WTC11 (cell line): Measurements from ENCODE around the gene PDZRN4. TPM values are rescaled to one million over a fixed set of nuclear protein-coding genes. Genes with fewer than 3 reads are reported as not detected.

Experiments used
- ATAC-seq: fragments of 200-7000 bp; cut with Tn5 transposase; 2 replicates; pipeline ENCODE4 v1.10.0; 2021; ENCODE audit warnings: mild to moderate bottlenecking, moderate library complexity
- CTCF ChIA-PET: fragments of 300-600 bp; sonication (Branson Sonifier 250); formaldehyde crosslinking; loops from one replicate; lab custom pipeline; 2021; ENCODE audit warnings: antibody characterized with exemption; lab: Charles Lee
- POLR2A ChIA-PET: fragments of 350-600 bp; sonication (Branson Sonifier 250); formaldehyde crosslinking; loops from one replicate; lab custom pipeline; 2021; ENCODE audit warnings: antibody characterized with exemption; lab: Charles Lee
- DNase-seq: peaks from one replicate; pipeline ENCODE4 v3.0.0; 2021; ENCODE audit warnings: low spot score
- H3K27ac Mint-ChIP-seq: 2 replicates; pipeline ENCODE4 v1.8.0; 2021; ENCODE audit warnings: mixed read lengths
- H3K27me3 Mint-ChIP-seq: 2 replicates; pipeline ENCODE4 v1.8.0; 2021; ENCODE audit warnings: low read depth, mild to moderate bottlenecking, moderate library complexity, mixed read lengths
- H3K36me3 Mint-ChIP-seq: 2 replicates; pipeline ENCODE4 v1.8.0; 2021; ENCODE audit warnings: mixed read lengths
- H3K4me1 Mint-ChIP-seq: 2 replicates; pipeline ENCODE4 v1.8.0; 2022; ENCODE audit warnings: mixed read lengths
- H3K4me3 Mint-ChIP-seq: 2 replicates; pipeline ENCODE4 v1.8.0; 2021; ENCODE audit warnings: mild to moderate bottlenecking, moderate library complexity, mixed read lengths
- H3K9me3 Mint-ChIP-seq: 2 replicates; pipeline ENCODE4 v1.8.0; 2021; ENCODE audit warnings: mixed read lengths
- ETV6 ChIP-seq: sonication (generic); formaldehyde crosslinking; IDR thresholded peaks from 2 replicates; pipeline ENCODE4 v1.8.1; 2022; ENCODE audit warnings: mild to moderate bottlenecking, missing genetic modification reagents
- JAZF1 ChIP-seq: fragments of 250-450 bp; sonication (Bioruptor Pico); IDR thresholded peaks from 2 replicates; pipeline ENCODE4 v1.9.0; 2021; ENCODE audit warnings: moderate library complexity, mild to moderate bottlenecking, inconsistent platforms
- MXD4 ChIP-seq: fragments of 250-450 bp; sonication (Bioruptor Pico); IDR thresholded peaks from 2 replicates; pipeline ENCODE4 v1.8.0; 2021; ENCODE audit warnings: mild to moderate bottlenecking, moderate library complexity, borderline replicate concordance
- MYBL2 ChIP-seq: sonication (generic); formaldehyde crosslinking; IDR thresholded peaks from 2 replicates; pipeline ENCODE4 v1.8.1; 2023; ENCODE audit warnings: mild to moderate bottlenecking, moderate library complexity, missing genetic modification reagents
- NFE2L1 ChIP-seq: sonication (generic); formaldehyde crosslinking; IDR thresholded peaks from 2 replicates; pipeline ENCODE4 v1.8.1; 2023; ENCODE audit warnings: missing genetic modification reagents
- NR1H2 ChIP-seq: sonication (generic); formaldehyde crosslinking; IDR thresholded peaks from 2 replicates; pipeline ENCODE4 v1.9.0; 2021; ENCODE audit warnings: mild to moderate bottlenecking, moderate library complexity, missing genetic modification reagents
- NR3C1 ChIP-seq: sonication (generic); formaldehyde crosslinking; conservative IDR thresholded peaks from 2 replicates; pipeline ENCODE4 v1.8.1; 2023; ENCODE audit warnings: low read depth, mild to moderate bottlenecking, missing genetic modification reagents
- RELA ChIP-seq: sonication (generic); formaldehyde crosslinking; IDR thresholded peaks from 2 replicates; pipeline ENCODE4 v1.8.1; 2022; ENCODE audit warnings: missing genetic modification reagents, mild to moderate bottlenecking, borderline replicate concordance
- SOX15 ChIP-seq: fragments of 250-450 bp; sonication (Bioruptor Pico); IDR thresholded peaks from 2 replicates; pipeline ENCODE4 v1.9.0; 2021; ENCODE audit warnings: mild to moderate bottlenecking
- SP1 ChIP-seq: sonication (generic); formaldehyde crosslinking; conservative IDR thresholded peaks from 2 replicates; pipeline ENCODE4 v1.8.1; 2022; ENCODE audit warnings: missing genetic modification reagents
- TP53 ChIP-seq: sonication (generic); formaldehyde crosslinking; IDR thresholded peaks from 2 replicates; pipeline ENCODE4 v1.8.1; 2023; ENCODE audit warnings: mild to moderate bottlenecking, missing genetic modification reagents
- ZNF219 ChIP-seq: sonication (generic); formaldehyde crosslinking; IDR thresholded peaks from 2 replicates; pipeline ENCODE4 v1.8.0; 2023; ENCODE audit warnings: missing genetic modification reagents, mild to moderate bottlenecking, borderline replicate concordance
- ZNF232 ChIP-seq: sonication (generic); formaldehyde crosslinking; IDR thresholded peaks from 2 replicates; pipeline ENCODE4 v1.8.0; 2022; ENCODE audit warnings: mild to moderate bottlenecking, missing genetic modification reagents
- ZNF396 ChIP-seq: fragments of 250-450 bp; sonication (Bioruptor Pico); IDR thresholded peaks from 2 replicates; pipeline ENCODE4 v1.8.0; 2021; ENCODE audit warnings: mild to moderate bottlenecking, moderate library complexity, borderline replicate concordance
- ZNF416 ChIP-seq: fragments of 250-450 bp; sonication (Bioruptor Pico); IDR thresholded peaks from 2 replicates; pipeline ENCODE4 v1.9.0; 2021; ENCODE audit warnings: mild to moderate bottlenecking, inconsistent platforms
- total RNA-seq: library from RNA; stranded (reverse); gene quantifications from 3 replicates; pipeline ENCODE4 v1.2.3, GENCODE V29; 2021
- TF ChIP-seq, protein P1 (sequence below): fragments of 250-450 bp; sonication (Bioruptor Pico); IDR thresholded peaks from 2 replicates; pipeline ENCODE4 v1.8.0; 2021; ENCODE audit warnings: mild to moderate bottlenecking
- TF ChIP-seq, protein P2 (sequence below): fragments of 250-450 bp; sonication (Bioruptor Pico); conservative IDR thresholded peaks from 2 replicates; pipeline ENCODE4 v1.9.0; 2021; ENCODE audit warnings: mild to moderate bottlenecking
- TF ChIP-seq, protein P3 (sequence below): sonication (generic); formaldehyde crosslinking; IDR thresholded peaks from 2 replicates; pipeline ENCODE4 v1.8.1; 2022; ENCODE audit warnings: missing genetic modification reagents, borderline replicate concordance
- TF ChIP-seq, protein P4 (sequence below): sonication (generic); formaldehyde crosslinking; IDR thresholded peaks from 2 replicates; pipeline ENCODE4 v1.8.0; 2022; ENCODE audit warnings: mild to moderate bottlenecking, missing genetic modification reagents
- TF ChIP-seq, protein P5 (sequence below): fragments of 250-450 bp; sonication (Bioruptor Pico); IDR thresholded peaks from 2 replicates; pipeline ENCODE4 v1.9.0; 2021; ENCODE audit warnings: mild to moderate bottlenecking, borderline replicate concordance
- TF ChIP-seq, protein P6 (sequence below): sonication (generic); formaldehyde crosslinking; IDR thresholded peaks from 2 replicates; pipeline ENCODE4 v1.8.1; 2023; ENCODE audit warnings: mild to moderate bottlenecking, missing genetic modification reagents, borderline replicate concordance

Gene PDZRN4
- total RNA-seq, 1 experiment from 2014 or later = 0.09 TPM

DNA sequence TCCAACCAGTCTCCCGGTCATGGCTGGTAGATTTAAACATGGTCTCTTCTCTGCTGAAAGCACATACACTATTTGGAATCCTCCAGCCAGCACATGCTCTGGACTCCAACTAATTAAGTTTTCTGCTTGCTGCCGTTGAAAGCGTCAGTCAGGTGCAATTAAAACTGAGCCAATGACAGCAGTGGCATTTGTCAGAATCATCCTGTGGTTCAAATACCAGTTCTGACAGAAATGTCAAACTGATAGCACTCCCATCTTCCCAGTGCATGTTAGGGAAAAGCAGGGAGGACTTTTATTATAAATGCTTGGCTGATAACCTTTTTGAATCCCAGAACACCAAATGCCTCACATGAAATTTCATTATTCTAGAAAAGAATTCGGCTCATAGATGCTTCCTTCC is 401.8 kb downstream of the PDZRN4 start:
- H3K9me3 Mint-ChIP-seq = peaks cover 4% of the 10 kb centered on the region; the same call in 1 of the 2 replicates
- no peak for ATAC-seq

DNA sequence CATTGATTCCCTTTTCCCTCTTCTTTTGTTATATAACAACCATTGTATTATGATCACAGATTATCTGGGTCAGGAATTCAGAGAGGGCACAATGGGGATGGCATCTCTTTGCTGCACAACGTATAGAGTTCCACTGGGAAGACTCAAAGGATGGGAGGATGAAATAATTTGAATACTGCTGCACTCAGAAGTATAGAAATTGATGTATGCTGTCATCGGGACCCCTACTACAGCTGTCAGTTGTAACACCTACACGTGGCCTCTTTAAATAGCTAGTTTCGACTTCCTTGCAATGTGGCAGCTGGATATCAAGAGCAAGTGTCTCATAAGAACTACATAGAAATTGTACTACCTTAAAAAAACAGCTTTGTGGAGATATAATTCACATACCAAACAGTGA is 408.1 kb downstream of the PDZRN4 start:
- Mint-ChIP-seq H3K9me3 (peaks cover 11% of the 10 kb centered on the region), H3K36me3 (peaks cover 5% of the 10 kb centered on the region), H3K4me1 (peaks cover 14% of the 10 kb centered on the region), H3K4me3 (no peak overlapping the region), H3K27ac (no peak overlapping the region), H3K27me3 (no peaks in the 10 kb centered on the region)
- ChIA-PET POLR2A (no interaction called here), CTCF (no interaction called here)
- DNase-seq (no peak), ATAC-seq (no peak)
- TF ChIP-seq, protein P1, sequence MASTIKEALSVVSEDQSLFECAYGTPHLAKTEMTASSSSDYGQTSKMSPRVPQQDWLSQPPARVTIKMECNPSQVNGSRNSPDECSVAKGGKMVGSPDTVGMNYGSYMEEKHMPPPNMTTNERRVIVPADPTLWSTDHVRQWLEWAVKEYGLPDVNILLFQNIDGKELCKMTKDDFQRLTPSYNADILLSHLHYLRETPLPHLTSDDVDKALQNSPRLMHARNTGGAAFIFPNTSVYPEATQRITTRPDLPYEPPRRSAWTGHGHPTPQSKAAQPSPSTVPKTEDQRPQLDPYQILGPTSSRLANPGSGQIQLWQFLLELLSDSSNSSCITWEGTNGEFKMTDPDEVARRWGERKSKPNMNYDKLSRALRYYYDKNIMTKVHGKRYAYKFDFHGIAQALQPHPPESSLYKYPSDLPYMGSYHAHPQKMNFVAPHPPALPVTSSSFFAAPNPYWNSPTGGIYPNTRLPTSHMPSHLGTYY = no peak
- no peak for TF ChIP-seq MXD4
- no peak for TF ChIP-seq MYBL2 (CRISPR knock-in tag)
- TF ChIP-seq, protein P2, sequence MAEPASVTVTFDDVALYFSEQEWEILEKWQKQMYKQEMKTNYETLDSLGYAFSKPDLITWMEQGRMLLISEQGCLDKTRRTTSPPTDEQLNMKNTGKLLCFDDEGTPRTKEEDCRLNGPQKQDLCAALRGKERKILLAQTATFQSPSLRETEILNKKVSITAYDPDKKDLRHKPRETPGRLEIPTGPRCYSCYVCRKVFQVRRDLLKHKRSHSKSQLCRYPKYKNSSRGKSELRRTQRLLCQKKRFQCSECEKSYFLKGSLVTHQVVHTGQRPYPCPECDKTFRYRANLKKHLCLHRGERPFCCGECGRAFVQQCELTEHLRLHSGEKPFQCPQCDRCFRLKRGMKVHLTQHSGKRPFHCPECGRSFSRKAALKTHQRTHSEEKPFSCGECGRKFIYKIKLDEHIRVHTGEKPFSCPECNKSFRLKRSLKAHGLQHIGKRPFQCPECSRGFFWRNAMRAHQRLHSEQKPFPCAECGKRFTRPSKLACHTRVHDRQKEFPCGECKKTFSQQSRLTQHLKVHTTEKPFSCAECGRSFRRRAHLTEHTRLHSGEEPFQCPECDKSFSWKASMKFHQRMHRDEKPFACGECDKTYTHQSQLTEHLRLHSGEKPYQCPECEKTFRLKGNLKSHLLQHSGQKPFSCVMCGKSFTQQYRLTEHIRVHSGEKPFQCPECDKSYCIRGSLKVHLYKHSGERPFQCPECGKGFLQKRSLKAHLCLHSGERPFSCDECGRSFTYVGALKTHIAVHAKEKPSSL (CRISPR knock-in tag) = no peak
- no peak for TF ChIP-seq ZNF219 (CRISPR knock-in tag)
- TF ChIP-seq NR3C1 (CRISPR knock-in tag) = no peak
- no peak for TF ChIP-seq JAZF1 (CRISPR knock-in tag)
- TF ChIP-seq, protein P3, sequence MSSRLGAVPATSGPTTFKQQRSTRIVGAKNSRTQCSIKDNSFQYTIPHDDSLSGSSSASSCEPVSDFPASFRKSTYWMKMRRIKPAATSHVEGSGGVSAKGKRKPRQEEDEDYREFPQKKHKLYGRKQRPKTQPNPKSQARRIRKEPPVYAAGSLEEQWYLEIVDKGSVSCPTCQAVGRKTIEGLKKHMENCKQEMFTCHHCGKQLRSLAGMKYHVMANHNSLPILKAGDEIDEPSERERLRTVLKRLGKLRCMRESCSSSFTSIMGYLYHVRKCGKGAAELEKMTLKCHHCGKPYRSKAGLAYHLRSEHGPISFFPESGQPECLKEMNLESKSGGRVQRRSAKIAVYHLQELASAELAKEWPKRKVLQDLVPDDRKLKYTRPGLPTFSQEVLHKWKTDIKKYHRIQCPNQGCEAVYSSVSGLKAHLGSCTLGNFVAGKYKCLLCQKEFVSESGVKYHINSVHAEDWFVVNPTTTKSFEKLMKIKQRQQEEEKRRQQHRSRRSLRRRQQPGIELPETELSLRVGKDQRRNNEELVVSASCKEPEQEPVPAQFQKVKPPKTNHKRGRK = no peak
- TF ChIP-seq NFE2L1 (CRISPR knock-in tag) = no peak

More for the DNA sequence above, 401.8 kb downstream of the PDZRN4 start:
- POLR2A ChIA-PET = no interaction called here
- Mint-ChIP-seq H3K27ac (no peak overlapping the region), H3K4me3 (no peak overlapping the region), H3K4me1 (peaks cover 17% of the 10 kb centered on the region), H3K36me3 (no peaks in the 10 kb centered on the region; the same call in 1 of the 2 replicates), H3K27me3 (no peaks in the 10 kb centered on the region)
- no peak for DNase-seq
- CTCF ChIA-PET = no interaction called here
- no peak for TF ChIP-seq SP1 (CRISPR knock-in tag)
- no peak for TF ChIP-seq ZNF396 (CRISPR knock-in tag)
- no peak for TF ChIP-seq ZNF219 (CRISPR knock-in tag)
- no peak for TF ChIP-seq RELA
- TF ChIP-seq, protein P4, sequence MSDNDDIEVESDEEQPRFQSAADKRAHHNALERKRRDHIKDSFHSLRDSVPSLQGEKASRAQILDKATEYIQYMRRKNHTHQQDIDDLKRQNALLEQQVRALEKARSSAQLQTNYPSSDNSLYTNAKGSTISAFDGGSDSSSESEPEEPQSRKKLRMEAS = no peak
- no peak for TF ChIP-seq SOX15 (CRISPR knock-in tag)
- TF ChIP-seq ZNF416 = no peak
- TF ChIP-seq, protein P5, sequence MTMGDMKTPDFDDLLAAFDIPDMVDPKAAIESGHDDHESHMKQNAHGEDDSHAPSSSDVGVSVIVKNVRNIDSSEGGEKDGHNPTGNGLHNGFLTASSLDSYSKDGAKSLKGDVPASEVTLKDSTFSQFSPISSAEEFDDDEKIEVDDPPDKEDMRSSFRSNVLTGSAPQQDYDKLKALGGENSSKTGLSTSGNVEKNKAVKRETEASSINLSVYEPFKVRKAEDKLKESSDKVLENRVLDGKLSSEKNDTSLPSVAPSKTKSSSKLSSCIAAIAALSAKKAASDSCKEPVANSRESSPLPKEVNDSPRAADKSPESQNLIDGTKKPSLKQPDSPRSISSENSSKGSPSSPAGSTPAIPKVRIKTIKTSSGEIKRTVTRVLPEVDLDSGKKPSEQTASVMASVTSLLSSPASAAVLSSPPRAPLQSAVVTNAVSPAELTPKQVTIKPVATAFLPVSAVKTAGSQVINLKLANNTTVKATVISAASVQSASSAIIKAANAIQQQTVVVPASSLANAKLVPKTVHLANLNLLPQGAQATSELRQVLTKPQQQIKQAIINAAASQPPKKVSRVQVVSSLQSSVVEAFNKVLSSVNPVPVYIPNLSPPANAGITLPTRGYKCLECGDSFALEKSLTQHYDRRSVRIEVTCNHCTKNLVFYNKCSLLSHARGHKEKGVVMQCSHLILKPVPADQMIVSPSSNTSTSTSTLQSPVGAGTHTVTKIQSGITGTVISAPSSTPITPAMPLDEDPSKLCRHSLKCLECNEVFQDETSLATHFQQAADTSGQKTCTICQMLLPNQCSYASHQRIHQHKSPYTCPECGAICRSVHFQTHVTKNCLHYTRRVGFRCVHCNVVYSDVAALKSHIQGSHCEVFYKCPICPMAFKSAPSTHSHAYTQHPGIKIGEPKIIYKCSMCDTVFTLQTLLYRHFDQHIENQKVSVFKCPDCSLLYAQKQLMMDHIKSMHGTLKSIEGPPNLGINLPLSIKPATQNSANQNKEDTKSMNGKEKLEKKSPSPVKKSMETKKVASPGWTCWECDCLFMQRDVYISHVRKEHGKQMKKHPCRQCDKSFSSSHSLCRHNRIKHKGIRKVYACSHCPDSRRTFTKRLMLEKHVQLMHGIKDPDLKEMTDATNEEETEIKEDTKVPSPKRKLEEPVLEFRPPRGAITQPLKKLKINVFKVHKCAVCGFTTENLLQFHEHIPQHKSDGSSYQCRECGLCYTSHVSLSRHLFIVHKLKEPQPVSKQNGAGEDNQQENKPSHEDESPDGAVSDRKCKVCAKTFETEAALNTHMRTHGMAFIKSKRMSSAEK = no peak
- TF ChIP-seq, protein P6, sequence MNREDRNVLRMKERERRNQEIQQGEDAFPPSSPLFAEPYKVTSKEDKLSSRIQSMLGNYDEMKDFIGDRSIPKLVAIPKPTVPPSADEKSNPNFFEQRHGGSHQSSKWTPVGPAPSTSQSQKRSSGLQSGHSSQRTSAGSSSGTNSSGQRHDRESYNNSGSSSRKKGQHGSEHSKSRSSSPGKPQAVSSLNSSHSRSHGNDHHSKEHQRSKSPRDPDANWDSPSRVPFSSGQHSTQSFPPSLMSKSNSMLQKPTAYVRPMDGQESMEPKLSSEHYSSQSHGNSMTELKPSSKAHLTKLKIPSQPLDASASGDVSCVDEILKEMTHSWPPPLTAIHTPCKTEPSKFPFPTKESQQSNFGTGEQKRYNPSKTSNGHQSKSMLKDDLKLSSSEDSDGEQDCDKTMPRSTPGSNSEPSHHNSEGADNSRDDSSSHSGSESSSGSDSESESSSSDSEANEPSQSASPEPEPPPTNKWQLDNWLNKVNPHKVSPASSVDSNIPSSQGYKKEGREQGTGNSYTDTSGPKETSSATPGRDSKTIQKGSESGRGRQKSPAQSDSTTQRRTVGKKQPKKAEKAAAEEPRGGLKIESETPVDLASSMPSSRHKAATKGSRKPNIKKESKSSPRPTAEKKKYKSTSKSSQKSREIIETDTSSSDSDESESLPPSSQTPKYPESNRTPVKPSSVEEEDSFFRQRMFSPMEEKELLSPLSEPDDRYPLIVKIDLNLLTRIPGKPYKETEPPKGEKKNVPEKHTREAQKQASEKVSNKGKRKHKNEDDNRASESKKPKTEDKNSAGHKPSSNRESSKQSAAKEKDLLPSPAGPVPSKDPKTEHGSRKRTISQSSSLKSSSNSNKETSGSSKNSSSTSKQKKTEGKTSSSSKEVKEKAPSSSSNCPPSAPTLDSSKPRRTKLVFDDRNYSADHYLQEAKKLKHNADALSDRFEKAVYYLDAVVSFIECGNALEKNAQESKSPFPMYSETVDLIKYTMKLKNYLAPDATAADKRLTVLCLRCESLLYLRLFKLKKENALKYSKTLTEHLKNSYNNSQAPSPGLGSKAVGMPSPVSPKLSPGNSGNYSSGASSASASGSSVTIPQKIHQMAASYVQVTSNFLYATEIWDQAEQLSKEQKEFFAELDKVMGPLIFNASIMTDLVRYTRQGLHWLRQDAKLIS (CRISPR knock-in tag) = no peak
- TF ChIP-seq JAZF1 (CRISPR knock-in tag) = no peak
- TF ChIP-seq TP53 = no peak
- TF ChIP-seq ETV6 (CRISPR knock-in tag) = no peak
- TF ChIP-seq ZNF232 (CRISPR knock-in tag) = no peak
- no peak for TF ChIP-seq NR1H2 (CRISPR knock-in tag)
- no peak for TF ChIP-seq NR3C1 (CRISPR knock-in tag)
